GM12878 (cell line): Measurements from ENCODE around the gene IQGAP2. TPM values are rescaled to one million over a fixed set of nuclear protein-coding genes. Genes with fewer than 3 reads are reported as not detected.

Source experiments
- ATAC-seq: fragments of 200-7000 bp; cut with Tn5 transposase; 3 replicates; pipeline ENCODE4 v1.9.1; 2020; ENCODE audit warnings: mild to moderate bottlenecking, moderate library complexity
- BruUV-seq: library from RNA; stranded (reverse); fragments of 400-500 nt; replicated peaks from 2 replicates; lab custom pipeline; 2021; lab: Mats Ljungman, UMichigan
- CTCF ChIA-PET: fragments of 300-600 bp; sonication (Branson Sonifier 250); formaldehyde crosslinking; extraction: SDS; loops from one replicate; lab custom pipeline; 2021; ENCODE audit warnings: inconsistent platforms; lab: Yijun Ruan, JAX
- POLR2A ChIA-PET: fragments of 350-600 bp; formaldehyde crosslinking; extraction: SDS; loops from one replicate; lab custom pipeline; 2021; ENCODE audit warnings: inconsistent platforms; lab: Charles Lee
- RAD21 ChIA-PET: fragments of 300-600 bp; sonication (Branson Sonifier 250); formaldehyde crosslinking; loops from one replicate; lab custom pipeline; 2023; ENCODE audit warnings: antibody characterized with exemption; ENCODE audit not compliant: unreplicated experiment; lab: Charles Lee
- SMC1A ChIA-PET: fragments of 300-600 bp; sonication (Branson Sonifier 250); formaldehyde crosslinking; loops from one replicate; lab custom pipeline; 2023; ENCODE audit not compliant: unreplicated experiment, uncharacterized antibody; lab: Charles Lee
- DNase-seq: peaks from one replicate; pipeline ENCODE4 v3.0.0-alpha.2; 2011; ENCODE audit warnings: low read depth, low spot score
- FAIRE-seq: peaks from 3 replicates; lab custom pipeline; 2011; peaks lifted over from hg19 to GRCh38; lab: Jason Lieb, UNC
- H2AFZ ChIP-seq: 2 replicates; pipeline ENCODE4 v1.6.0; 2011; ENCODE audit warnings: low read depth, low read length, control low read depth; ENCODE audit not compliant: control insufficient read depth
- H3K27ac ChIP-seq: 2 replicates; pipeline ENCODE4 v1.5.1; 2011; ENCODE audit warnings: control low read depth; ENCODE audit not compliant: control insufficient read depth, insufficient read depth
- H3K27me3 ChIP-seq, 2 experiments: replicated peaks in 1 of 2; 2 replicates each; pipeline versions ENCODE4 v1.6.0 to v1.6.1; 2011; ENCODE audit warnings: low read length in 1 of 2; ENCODE audit not compliant: control insufficient read depth in 2 of 2, insufficient read depth in 2 of 2
- H3K36me3 ChIP-seq, 2 experiments: 2 replicates each; pipeline ENCODE4 v1.5.1; 2011; ENCODE audit warnings: low read length in 1 of 2; ENCODE audit not compliant: control insufficient read depth in 2 of 2, insufficient read depth in 2 of 2
- H3K4me1 ChIP-seq: 2 replicates; pipeline ENCODE4 v1.6.1; 2011; ENCODE audit warnings: mild to moderate bottlenecking, low read length, moderate library complexity, mixed read lengths; ENCODE audit not compliant: control insufficient read depth, insufficient read depth
- H3K4me2 ChIP-seq: 2 replicates; pipeline ENCODE4 v1.6.0; 2011; ENCODE audit warnings: control low read depth; ENCODE audit not compliant: control insufficient read depth, insufficient read depth
- H3K4me3 ChIP-seq: fragments of 200-600 bp; sonication (generic); 2 replicates; pipeline ENCODE4 v1.5.1; 2016
- H3K79me2 ChIP-seq: 2 replicates; pipeline ENCODE4 v1.6.0; 2011; ENCODE audit warnings: low read length; ENCODE audit not compliant: control insufficient read depth, insufficient read depth
- H3K9ac ChIP-seq: 2 replicates; pipeline ENCODE4 v1.8.0; 2011; ENCODE audit warnings: low read length, control low read depth, mixed read lengths; ENCODE audit not compliant: control insufficient read depth, insufficient read depth
- H3K9me3 ChIP-seq: replicated peaks from 3 replicates; pipeline ENCODE4 v1.5.1; 2011; ENCODE audit warnings: mild to moderate bottlenecking, low read length; ENCODE audit not compliant: control insufficient read depth, insufficient read depth
- H4K20me1 ChIP-seq: 2 replicates; pipeline ENCODE4 v1.6.0; 2011; ENCODE audit not compliant: control insufficient read depth, insufficient read depth
- ASH2L ChIP-seq: fragments of 300-600, 200-600 bp; sonication (generic); IDR thresholded peaks from 2 replicates; pipeline ENCODE4 v1.6.1; 2017; ENCODE audit warnings: low read depth, mild to moderate bottlenecking, borderline replicate concordance
- ATF2 ChIP-seq: IDR thresholded peaks from 2 replicates; pipeline ENCODE4 v1.6.1; 2012; ENCODE audit warnings: low read length, inconsistent platforms
- ETV6 ChIP-seq, 2 experiments: fragments of 450-650 bp in 1 of 2; IDR thresholded peaks in 1 of 2; conservative IDR thresholded peaks in 1 of 2; 2 replicates each; pipeline ENCODE4 v1.6.1; 2014; ENCODE audit warnings: antibody characterized with exemption in 1 of 2, borderline replicate concordance in 1 of 2, low read depth in 1 of 2, mild to moderate bottlenecking in 1 of 2, moderate library complexity in 1 of 2
- GATAD2B ChIP-seq: fragments of 450-650 bp; conservative IDR thresholded peaks from 2 replicates; pipeline ENCODE4 v1.6.1; 2017; ENCODE audit warnings: low read depth, mild to moderate bottlenecking, moderate library complexity
- IKZF2 ChIP-seq, 2 experiments: fragments of 450-650 bp; IDR thresholded peaks; 2 replicates each; pipeline ENCODE4 v1.6.1; 2017; ENCODE audit warnings: mild to moderate bottlenecking in 2 of 2, moderate library complexity in 2 of 2
- KAT2A ChIP-seq: conservative IDR thresholded peaks from 2 replicates; pipeline ENCODE4 v1.6.1; 2011; ENCODE audit warnings: low read depth, low read length; ENCODE audit not compliant: control insufficient read depth
- RAD21 ChIP-seq: IDR thresholded peaks from 2 replicates; pipeline ENCODE4 v1.6.1; 2011; ENCODE audit warnings: mild to moderate bottlenecking, low read depth, low read length, moderate library complexity; ENCODE audit not compliant: insufficient read depth
- RAD51 ChIP-seq: fragments of 450-650 bp; IDR thresholded peaks from 2 replicates; pipeline ENCODE4 v1.6.1; 2016; ENCODE audit warnings: moderate library complexity, mild to moderate bottlenecking, inconsistent platforms
- SPI1 ChIP-seq: IDR thresholded peaks from 2 replicates; pipeline ENCODE4 v1.6.1; 2011; ENCODE audit warnings: low read depth, mild to moderate bottlenecking, low read length, moderate library complexity, borderline replicate concordance; ENCODE audit not compliant: insufficient read depth
- TCF12 ChIP-seq: IDR thresholded peaks from 2 replicates; pipeline ENCODE4 v1.6.1; 2011; ENCODE audit warnings: low read depth, mild to moderate bottlenecking, low read length
- TCF3 ChIP-seq: IDR thresholded peaks from 2 replicates; pipeline ENCODE4 v1.6.1; 2012; ENCODE audit warnings: low read depth, mild to moderate bottlenecking, low read length, borderline replicate concordance; ENCODE audit not compliant: insufficient read depth
- TCF7 ChIP-seq: IDR thresholded peaks from 2 replicates; pipeline ENCODE4 v1.6.1; 2014; ENCODE audit warnings: antibody characterized with exemption, borderline replicate concordance
- ZBTB33 ChIP-seq: fragments of 450-650 bp; IDR thresholded peaks from 2 replicates; pipeline ENCODE4 v1.6.1; 2017; ENCODE audit warnings: mild to moderate bottlenecking
- ZNF24 ChIP-seq: fragments of 450-650 bp; IDR thresholded peaks from 2 replicates; pipeline ENCODE4 v1.6.1; 2017; ENCODE audit warnings: antibody characterized with exemption, mild to moderate bottlenecking
- ZZZ3 ChIP-seq: IDR thresholded peaks from 2 replicates; pipeline ENCODE4 v1.6.1; 2011; ENCODE audit warnings: low read depth; ENCODE audit not compliant: control insufficient read depth, insufficient read length
- WGBS: methylation state at CpG from one replicate; pipeline ENCODE4 v1.1.6; 2016; ENCODE audit warnings: low lambda C conversion rate; ENCODE audit not compliant: insufficient replicate concordance, insufficient coverage; ENCODE audit errors: missing lambda C conversion rate; 5-methylcytosine and 5-hydroxymethylcytosine counted together
- in situ Hi-C: fragments of 300-500 bp; cut with MboI; formaldehyde crosslinking; loops from 9 replicates; pipeline ENCODE4 v1.14.3; 2018; ENCODE audit warnings: mixed read lengths
- intact Hi-C: fragments of 100-400 bp; cut with micrococcal nuclease; formaldehyde crosslinking; loops from one replicate; pipeline ENCODE4 v1.14.2; 2022; ENCODE audit not compliant: unreplicated experiment
- polyA plus RNA-seq, 11 experiments: library from polyadenylated mRNA; depleted of rRNA in 4 of 11; unstranded in 6 of 11; stranded (reverse) in 5 of 11; fragments of >200 nt; fragmentation: Nextera tagmentation in 4 of 11; fragmentation: Illumina TruSeq in 1 of 11; extraction: Ambion mirVana in 4 of 11; extraction: Trizol in 1 of 11; gene quantifications; 1 replicate in 1 of 11; 2 replicates in 10 of 11; pipeline versions ENCODE4 v1.2.1 to v1.2.3, GENCODE V29; 2011 to 2016; ENCODE audit warnings: inconsistent platforms in 2 of 11, missing spikeins in 2 of 11, low read depth in 1 of 11
- total RNA-seq, 4 experiments: library from RNA; depleted of rRNA in 3 of 4; stranded (reverse); fragments of >200 nt in 3 of 4; fragmentation: Illumina TruSeq in 1 of 4; extraction: Trizol in 1 of 4; gene quantifications; 2 replicates each; pipeline versions ENCODE4 v1.2.1 to v1.2.3, GENCODE V29; 2013 to 2021
- TF ChIP-seq, protein P1 (sequence below): fragments of 450-650 bp; formaldehyde crosslinking; IDR thresholded peaks from 2 replicates; pipeline ENCODE4 v1.5.0; 2022; ENCODE audit warnings: mild to moderate bottlenecking, missing genetic modification characterization
- TF ChIP-seq, protein P2 (sequence below): IDR thresholded peaks from 2 replicates; pipeline ENCODE4 v1.6.1; 2011; ENCODE audit warnings: borderline replicate concordance, low read depth, mild to moderate bottlenecking, moderate library complexity, low read length; ENCODE audit not compliant: insufficient read depth, poor library complexity, severe bottlenecking

The IQGAP2 gene
- total and polyA plus RNA-seq, 10 of the 15 experiments (the other 5 are each of a cell fraction or from before 2014, with no cell fraction given) = 14.5 to 41.4 (median 21.8) TPM

DNA sequence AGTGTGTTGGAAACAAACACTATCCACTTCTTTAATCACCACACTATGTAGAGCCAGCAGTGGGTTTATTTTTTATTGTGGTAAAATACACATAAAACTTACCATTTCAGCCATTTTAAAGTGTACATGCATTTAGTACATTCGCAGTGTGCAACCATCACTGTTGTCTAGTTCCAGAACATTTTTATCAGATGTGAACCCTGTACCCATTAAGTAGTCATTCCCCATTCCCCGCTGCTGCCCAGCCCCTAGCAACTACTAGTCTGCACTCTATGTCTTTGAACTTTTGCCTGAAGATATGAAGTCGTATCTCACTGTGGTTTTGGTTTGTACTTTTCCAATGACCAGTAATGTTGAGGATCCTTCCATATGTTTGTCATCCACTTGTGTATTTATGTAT lies 282.6 kb downstream of the IQGAP2 start:
- 83% methylated on average over 3 of the region's 3 CpGs for WGBS
- Histone ChIP-seq H2AFZ (no peak overlapping the region), H3K9me3 (no peaks in the 10 kb centered on the region), H4K20me1 (no peaks in the 10 kb centered on the region), H3K9ac (no peak overlapping the region), H3K36me3 (no peaks in the 10 kb centered on the region), H3K4me3 (no peak overlapping the region), H3K4me1 (no peaks in the 10 kb centered on the region), H3K79me2 (no peaks in the 10 kb centered on the region), H3K4me2 (no peak overlapping the region), H3K27ac (no peak overlapping the region), H3K27me3 (no peaks in the 10 kb centered on the region)
- in situ Hi-C loops (no loop called here), intact Hi-C loops (no loop called here)
- RAD21 ChIA-PET = no interaction called here
- ATAC-seq = no peak
- FAIRE-seq = peak; percentile 38
- no peak for DNase-seq
- no TSS peak for BruUV-seq
- CTCF ChIA-PET = no interaction called here
- SMC1A ChIA-PET = no interaction called here
- POLR2A ChIA-PET = no interaction called here
- TF ChIP-seq RAD21 (no peak), SPI1 (no peak), TCF7 (no peak), ASH2L (no peak), ZNF24 (no peak), IKZF2 (IDR thresholded peaks at IDR 0.05) (no peak), TCF12 (no peak), ETV6 (conservative IDR thresholded peaks at IDR 0.05 in 1 of 2, IDR thresholded peaks at IDR 0.05 in 1 of 2; ENCODE audit: borderline replicate concordance in 1 of 2, low read depth in 1 of 2) (no peak), ZBTB33 (no peak), KAT2A (no peak), RAD51 (no peak), ZZZ3 (no peak), GATAD2B (no peak), TCF3 (no peak), ATF2 (no peak)
- TF ChIP-seq, protein P1, sequence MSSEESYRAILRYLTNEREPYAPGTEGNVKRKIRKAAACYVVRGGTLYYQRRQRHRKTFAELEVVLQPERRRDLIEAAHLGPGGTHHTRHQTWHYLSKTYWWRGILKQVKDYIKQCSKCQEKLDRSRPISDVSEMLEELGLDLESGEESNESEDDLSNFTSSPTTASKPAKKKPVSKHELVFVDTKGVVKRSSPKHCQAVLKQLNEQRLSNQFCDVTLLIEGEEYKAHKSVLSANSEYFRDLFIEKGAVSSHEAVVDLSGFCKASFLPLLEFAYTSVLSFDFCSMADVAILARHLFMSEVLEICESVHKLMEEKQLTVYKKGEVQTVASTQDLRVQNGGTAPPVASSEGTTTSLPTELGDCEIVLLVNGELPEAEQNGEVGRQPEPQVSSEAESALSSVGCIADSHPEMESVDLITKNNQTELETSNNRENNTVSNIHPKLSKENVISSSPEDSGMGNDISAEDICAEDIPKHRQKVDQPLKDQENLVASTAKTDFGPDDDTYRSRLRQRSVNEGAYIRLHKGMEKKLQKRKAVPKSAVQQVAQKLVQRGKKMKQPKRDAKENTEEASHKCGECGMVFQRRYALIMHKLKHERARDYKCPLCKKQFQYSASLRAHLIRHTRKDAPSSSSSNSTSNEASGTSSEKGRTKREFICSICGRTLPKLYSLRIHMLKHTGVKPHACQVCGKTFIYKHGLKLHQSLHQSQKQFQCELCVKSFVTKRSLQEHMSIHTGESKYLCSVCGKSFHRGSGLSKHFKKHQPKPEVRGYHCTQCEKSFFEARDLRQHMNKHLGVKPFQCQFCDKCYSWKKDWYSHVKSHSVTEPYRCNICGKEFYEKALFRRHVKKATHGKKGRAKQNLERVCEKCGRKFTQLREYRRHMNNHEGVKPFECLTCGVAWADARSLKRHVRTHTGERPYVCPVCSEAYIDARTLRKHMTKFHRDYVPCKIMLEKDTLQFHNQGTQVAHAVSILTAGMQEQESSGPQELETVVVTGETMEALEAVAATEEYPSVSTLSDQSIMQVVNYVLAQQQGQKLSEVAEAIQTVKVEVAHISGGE (CRISPR knock-in tag) = no peak
- TF ChIP-seq, protein P2, sequence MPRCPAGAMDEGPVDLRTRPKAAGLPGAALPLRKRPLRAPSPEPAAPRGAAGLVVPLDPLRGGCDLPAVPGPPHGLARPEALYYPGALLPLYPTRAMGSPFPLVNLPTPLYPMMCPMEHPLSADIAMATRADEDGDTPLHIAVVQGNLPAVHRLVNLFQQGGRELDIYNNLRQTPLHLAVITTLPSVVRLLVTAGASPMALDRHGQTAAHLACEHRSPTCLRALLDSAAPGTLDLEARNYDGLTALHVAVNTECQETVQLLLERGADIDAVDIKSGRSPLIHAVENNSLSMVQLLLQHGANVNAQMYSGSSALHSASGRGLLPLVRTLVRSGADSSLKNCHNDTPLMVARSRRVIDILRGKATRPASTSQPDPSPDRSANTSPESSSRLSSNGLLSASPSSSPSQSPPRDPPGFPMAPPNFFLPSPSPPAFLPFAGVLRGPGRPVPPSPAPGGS = no peak
